Activated B cell treated with CpG ODN at 0.5 μM for 24 hours (primary cell): Measurements from ENCODE around the gene COQ10B. TPM values are rescaled to one million over a fixed set of nuclear protein-coding genes. Genes with fewer than 3 reads are reported as not detected.

Experiments
- ATAC-seq: fragments of 200-7000 bp; cut with Tn5 transposase; one replicate; pipeline ENCODE4 v1.10.0; 2021; ENCODE audit warnings: low read depth, mild to moderate bottlenecking, moderate library complexity
- CTCF ChIA-PET: fragments of 350-600 bp; sonication (Branson Sonifier 250); formaldehyde crosslinking; loops from one replicate; lab custom pipeline; 2021; ENCODE audit warnings: antibody characterized with exemption; lab: Charles Lee
- POLR2A ChIA-PET: fragments of 350-600 bp; sonication (Branson Sonifier 250); formaldehyde crosslinking; loops from one replicate; lab custom pipeline; 2021; ENCODE audit warnings: antibody characterized with exemption; lab: Charles Lee
- DNase-seq: peaks from one replicate; pipeline ENCODE4 v3.0.0; 2022
- H3K27ac Mint-ChIP-seq: one replicate; pipeline ENCODE4 v1.8.0; 2020; ENCODE audit warnings: mixed read lengths
- H3K27me3 Mint-ChIP-seq: one replicate; pipeline ENCODE4 v1.8.0; 2021; ENCODE audit warnings: mixed read lengths
- H3K36me3 Mint-ChIP-seq: one replicate; pipeline ENCODE4 v1.8.0; 2021; ENCODE audit warnings: low read depth, mixed read lengths
- H3K4me1 Mint-ChIP-seq: one replicate; pipeline ENCODE4 v1.8.0; 2021; ENCODE audit warnings: mixed read lengths
- H3K4me3 Mint-ChIP-seq: one replicate; pipeline ENCODE4 v1.8.0; 2020; ENCODE audit warnings: mild to moderate bottlenecking, mixed read lengths
- H3K9me3 Mint-ChIP-seq: one replicate; pipeline ENCODE4 v1.8.0; 2020; ENCODE audit warnings: mixed read lengths
- CTCF ChIP-seq: fragments of 200-600 bp; IDR thresholded peaks from one replicate; pipeline ENCODE4 v1.8.0; 2022; ENCODE audit warnings: antibody characterized with exemption, mild to moderate bottlenecking
- intact Hi-C: fragments of 100-400 bp; cut with micrococcal nuclease; formaldehyde crosslinking; loops from one replicate; pipeline ENCODE4 v1.15.1; 2024
- total RNA-seq: library from RNA; stranded (reverse); gene quantifications from 2 replicates; pipeline ENCODE4 v1.2.3, GENCODE V29; 2022

COQ10B gene
- total RNA-seq, 1 donor from 2014 or later: 27.5 TPM

GRCh38 chr2:197517150-197517549 is 63.8 kb downstream of the COQ10B start:
- POLR2A ChIA-PET: interaction anchor here (2.6 to 5.7 kb wide), 4 partner anchors 11 to 82 kb away, joined by 20 to 173 read pairs (median 28); partner anchors contain the start of genes COQ10B, HSPD1, HSPE1 and SF3B1
- intact Hi-C loops: loop anchor here (2.0 to 10.0 kb wide), 3 partner anchors 18 to 1862 kb away; partner anchors contain the start of genes CCDC150 and SLC39A10
- Mint-ChIP-seq H3K4me3 (peak overlapping the region; percentile 96), H3K36me3 (peaks cover 26% of the 10 kb centered on the region), H3K4me1 (peaks cover 33% of the 10 kb centered on the region), H3K9me3 (peaks cover 8% of the 10 kb centered on the region), H3K27ac (no peak overlapping the region), H3K27me3 (no peaks in the 10 kb centered on the region)
- TF ChIP-seq CTCF: no peak
- CTCF ChIA-PET: no interaction called here
- ATAC-seq: no peak
- no peak for DNase-seq

Other genes with a start within 250 kb of the COQ10B start
- 154 and 185 TPM in 2 replicates for gene ANKRD44, start 142.8 kb upstream of the COQ10B start, total RNA-seq
- 328 and 380 TPM in 2 replicates for gene SF3B1, start 18.5 kb upstream of the COQ10B start, total RNA-seq
- 250 and 252 TPM in 2 replicates for gene HSPD1, start 46.3 kb downstream of the COQ10B start, total RNA-seq
- 108 and 116 TPM in 2 replicates for gene HSPE1, start 46.8 kb downstream of the COQ10B start, total RNA-seq
- 21.7 and 22.1 TPM in 2 replicates for gene MOB4, start 62.5 kb downstream of the COQ10B start, total RNA-seq
- gene RFTN2, start 222.0 kb downstream of the COQ10B start, total RNA-seq: not detected in 2 replicates